Measurements from ENCODE around the gene SYT1.

Gene SYT1

DNA sequence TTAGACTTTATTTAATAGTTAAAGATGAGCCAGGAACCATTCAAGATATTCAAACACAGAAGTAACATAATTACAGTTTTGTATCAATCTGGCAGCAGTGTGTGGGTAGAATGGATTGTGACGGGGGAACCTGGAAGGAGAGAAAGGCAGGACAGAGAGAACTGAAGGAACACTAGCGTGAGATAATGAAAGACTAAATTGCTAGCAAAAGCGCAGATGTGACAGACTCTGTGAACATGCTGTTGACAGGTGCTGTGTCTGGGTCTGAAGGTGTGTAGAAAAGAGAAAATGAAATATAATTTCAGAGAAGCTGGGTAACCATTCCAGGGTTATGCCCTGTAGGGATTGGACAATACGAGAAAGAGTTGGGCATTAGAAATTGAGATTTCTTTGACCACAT, 372.3 kb downstream of the SYT1 start:
- no peak for DNase-seq

DNA sequence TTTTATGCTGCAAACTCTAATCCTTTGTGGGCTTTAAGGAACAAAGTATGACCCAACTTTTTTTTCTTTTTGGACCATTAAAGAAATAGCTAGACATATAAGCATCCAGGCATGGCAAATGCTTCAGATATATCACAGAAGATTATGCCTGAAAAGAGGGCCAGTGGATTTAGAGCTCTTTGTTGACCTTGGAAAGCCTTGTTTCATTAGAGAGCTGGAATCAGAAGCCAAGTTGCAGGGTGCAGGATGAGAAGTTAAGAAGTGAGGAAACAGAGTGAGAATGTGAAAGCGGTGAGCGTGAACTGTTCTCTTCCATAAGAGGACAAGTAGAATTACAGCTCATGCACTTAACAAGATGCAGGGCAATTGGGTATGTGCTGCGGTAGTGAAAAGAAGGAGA, 373.7 kb downstream of the SYT1 start:
- no peak for DNase-seq

DNA sequence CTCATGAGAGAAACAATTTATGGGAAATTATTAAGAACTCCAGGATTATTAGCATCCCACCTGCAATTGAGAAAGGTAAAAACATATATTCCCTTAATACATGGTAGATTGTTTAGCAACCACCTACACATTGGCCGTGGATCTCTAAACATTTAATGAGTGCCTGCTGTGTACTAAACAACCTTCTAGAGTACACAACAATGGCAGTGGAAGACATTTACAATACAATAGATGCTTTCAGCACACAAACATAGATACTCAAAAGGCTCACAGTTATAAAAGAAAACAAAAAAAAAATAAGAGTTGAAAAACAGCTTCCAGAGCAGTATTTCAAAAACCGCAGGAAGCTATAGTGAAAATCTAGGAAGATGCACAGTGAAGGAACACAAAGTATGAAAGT, 382.9 kb downstream of the SYT1 start:
- no peak for DNase-seq

DNA sequence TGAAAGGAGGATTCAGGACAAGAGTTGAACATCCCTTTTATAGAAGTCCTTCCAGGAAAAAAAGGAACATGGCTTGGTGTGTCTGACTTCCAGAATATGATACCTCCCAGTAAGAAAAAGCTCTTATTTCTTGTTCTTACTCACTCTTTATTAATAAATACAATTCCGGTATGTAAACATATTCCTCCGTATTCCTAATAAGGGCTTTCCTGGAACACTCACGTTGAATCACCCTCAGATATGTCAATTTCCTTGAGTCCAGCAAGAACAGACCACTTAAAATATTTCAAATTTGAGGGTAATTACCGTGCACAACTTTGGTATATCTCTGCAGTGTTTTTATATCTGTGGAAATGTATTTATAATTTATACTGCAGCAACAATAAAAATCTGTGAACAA, 385.6 kb downstream of the SYT1 start:
- DNase-seq = no peak

DNA sequence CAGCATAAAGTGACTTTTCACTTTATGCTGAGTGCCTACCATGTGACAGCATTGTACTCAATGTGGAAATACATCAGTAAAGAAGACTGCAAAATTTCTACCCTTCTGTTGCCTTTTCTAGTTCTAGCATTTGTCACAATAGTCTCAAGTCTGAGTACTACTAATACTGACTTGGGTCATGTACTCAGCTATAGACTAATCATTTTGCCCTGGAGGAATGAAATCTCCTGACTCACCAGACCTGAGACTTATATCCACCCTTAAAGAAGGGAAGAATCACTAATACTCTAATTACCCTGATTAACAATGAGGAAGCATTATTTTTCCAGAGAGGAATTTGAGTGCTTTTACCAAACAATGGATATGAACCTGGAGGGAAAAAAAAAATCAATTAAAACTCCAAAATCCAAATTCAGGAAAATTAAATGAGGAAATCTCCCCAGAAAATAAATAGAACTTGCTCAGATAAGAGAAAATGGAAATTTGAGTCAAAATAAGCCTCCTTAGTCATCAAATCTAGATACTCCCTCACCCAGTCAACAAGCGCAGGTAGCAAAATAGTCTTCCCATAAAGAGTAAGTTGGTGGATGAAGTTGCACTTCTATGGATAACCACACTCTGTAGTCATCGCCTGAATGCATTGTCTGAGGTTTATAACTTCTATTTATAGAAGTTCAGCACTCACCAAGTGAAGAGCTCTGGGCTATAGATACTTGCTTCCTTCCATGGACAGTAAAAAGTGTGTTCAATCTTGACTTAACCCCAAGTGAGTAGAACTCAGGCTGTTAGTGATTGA, 386.6 kb downstream of the SYT1 start:
- DNase-seq = no peak

DNA sequence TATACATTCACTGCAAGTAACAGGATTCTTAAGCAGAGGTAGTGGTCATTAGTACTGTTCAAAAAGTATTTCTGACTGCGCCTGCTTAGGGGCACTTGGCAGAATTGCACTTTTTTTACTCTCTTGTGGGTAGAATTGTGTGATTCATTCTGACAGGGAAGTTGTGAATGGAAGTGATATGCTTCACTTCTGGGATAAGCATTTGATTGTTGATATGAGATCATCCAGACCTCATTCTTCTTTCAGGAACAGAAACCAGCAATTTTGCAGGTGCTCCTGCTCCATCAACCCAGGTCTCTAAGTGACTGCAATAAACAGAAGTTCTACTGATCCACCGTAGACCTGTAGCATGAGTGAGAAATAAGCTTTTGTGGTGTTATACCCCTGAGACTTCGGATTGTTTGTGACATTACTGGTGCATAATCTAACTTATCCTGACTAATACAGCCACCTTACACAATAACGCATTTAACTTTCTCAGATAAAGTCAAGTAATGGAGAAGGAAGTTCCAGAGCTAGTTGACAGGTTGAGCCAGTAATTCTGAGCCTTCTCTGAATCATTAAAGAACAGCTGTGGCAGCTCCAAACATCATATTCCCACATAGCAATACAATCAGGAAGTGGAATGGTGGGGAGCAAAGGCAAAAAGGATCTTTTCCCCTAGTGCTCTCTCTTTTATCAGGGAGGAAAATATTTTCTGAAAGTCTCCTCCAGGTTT, 387.9 kb downstream of the SYT1 start:
- DNase-seq = no peak

DNA sequence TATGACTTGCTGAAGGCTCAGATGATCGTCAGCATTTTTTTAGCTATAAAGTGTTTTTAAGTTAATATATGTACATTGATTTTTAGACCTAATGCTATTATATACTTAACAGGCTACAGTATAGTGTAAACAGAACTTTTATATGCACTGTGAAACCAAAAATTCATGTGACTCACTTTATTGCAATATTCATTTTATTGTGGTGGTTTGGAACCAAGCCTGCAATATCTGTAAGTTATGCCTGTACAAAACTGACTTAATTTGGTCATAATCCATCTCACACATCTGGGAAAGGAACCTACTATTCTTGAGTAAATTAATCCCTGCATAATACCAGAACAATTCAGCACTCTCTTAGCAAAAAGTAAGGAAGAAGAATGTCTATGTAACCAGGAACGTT, 390.7 kb downstream of the SYT1 start:
- DNase-seq = no peak

DNA sequence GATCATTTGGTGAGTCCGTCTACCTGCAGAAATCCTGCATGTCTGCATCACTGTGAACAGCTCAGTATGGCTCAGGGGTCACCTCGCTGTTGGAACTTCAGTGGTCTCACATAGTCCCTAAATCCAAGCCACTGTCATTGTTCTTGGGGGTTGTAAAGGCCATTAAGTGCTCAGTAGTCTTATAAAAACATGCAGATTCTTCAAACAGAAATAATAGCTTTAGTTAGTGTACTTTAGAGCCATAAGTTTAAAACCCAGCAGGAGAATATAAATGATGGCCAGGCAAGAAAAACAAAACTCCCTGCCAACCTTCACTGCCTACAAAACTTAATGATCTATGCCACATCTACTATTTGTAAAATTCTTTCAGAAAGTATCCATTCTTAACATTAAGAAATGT, 396.3 kb downstream of the SYT1 start:
- no peak for DNase-seq

DNA sequence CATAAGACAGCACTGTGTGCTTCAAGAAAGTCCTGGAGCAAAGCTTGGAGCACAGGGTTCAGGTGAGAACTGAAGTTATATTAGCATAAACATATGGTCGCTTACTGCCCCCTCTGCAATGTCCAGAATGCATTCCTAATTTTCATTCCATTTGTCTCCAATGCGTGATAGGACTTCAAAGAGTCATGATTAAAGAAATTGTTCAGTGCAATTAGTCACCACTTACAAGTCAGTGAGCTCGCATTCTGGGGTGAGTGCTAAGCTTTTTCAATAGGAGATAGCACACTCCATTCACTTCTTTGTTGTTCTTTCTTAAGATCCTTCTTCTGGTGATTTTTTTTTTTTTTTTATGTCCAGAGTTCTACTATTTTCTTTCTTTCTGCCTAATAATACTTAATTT, 398.4 kb downstream of the SYT1 start:
- no peak for DNase-seq

DNA sequence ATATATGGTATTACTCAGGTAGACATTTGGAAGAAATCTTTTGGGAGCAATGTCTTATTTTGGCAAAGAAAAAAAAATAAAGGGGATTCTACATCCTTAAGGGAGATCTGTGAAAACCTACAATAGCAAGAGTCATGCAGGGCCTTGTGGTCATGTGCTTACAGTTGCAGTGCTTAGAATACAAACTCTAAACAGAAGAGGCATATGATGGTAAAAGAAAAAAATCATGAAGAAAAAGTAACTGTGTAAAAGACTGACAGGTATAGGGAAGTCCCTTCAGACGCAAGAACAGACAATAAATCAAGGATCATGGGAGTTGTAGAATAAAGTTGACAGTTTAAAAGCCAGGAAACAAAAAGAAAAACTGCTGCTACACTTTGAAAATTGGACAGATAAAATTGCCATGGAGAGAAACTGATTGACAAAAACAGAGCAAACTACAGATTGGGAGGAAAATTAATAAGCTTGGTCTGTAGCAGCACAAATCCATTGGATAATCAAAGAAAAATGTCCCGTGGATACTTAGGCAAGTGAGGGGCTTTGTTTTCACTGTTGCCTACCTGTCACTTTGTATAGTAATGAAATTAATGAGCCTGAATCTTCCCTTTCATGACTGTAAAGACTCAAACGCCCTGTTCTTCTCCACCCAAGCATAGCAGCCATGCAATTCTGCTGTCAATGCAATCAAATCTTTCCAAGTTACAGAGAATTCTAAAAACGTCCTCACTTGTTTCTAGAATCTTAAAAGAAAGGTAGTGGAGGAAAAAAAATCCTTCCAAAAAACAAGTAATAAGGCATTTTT, 402.0 kb downstream of the SYT1 start:
- DNase-seq = no peak

DNA sequence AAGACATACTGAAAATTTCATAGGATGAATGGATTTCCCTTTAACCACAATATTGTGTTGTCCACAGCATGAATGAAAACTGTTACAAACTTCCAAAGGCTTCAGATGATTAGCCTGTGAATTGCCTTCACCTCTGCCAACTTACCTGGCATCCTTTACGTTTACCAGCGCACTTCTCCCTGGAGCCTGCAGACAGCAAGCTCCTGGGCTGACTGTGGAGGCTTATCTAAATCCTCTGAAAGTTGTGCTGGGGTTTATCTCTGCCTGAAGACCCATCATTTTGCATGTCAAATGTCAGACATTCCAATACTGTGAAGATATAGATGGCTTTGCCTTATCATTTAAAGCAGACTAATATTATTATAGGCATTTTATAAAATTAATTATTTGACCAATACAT, 403.0 kb downstream of the SYT1 start:
- no peak for DNase-seq

DNA sequence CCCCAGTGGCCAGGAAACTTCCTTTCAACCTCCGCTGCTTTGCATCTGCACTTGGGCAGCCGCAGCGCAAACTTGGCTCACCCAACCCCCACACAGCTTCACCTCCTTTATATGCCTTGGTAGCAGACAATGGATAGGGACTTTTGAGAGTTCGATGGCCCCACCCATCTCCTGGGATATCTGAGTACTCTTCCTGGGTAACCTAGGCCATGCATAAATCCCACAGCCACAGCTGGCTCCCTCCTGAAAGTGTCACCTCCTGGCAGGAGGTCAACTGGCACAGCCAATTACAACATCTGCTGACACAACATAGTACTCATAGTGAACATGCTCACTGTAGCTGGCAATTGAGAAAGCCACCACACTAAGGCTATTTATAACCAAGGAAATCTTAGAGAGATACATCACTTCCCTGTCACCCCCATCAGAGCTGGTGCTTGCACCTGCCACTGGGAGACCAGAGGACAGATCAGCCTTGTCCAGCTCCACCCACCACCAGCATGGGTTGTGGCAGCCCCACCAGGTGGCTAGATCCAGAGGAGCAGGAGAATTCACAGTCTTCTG, 410.0 kb downstream of the SYT1 start:
- no peak for DNase-seq

DNA sequence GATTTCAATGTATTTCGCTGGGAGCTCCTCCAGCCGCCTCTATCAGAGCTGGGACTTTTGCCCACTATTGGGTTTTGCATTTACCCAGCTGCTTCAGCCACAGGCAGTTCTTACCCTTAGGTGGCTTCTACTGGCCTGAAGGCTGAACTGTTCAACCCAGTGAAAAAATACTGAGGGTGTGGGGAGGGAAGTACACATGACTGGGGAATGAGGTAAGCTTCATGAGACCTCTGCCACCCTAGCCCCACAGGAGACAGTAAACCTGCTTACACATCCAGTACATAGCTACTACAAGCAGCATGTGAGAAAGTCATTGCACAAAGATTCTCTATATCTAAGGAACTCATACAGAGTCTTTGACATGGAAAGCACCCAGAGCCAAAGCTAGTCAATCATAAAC, 411.1 kb downstream of the SYT1 start:
- no peak for DNase-seq

DNA sequence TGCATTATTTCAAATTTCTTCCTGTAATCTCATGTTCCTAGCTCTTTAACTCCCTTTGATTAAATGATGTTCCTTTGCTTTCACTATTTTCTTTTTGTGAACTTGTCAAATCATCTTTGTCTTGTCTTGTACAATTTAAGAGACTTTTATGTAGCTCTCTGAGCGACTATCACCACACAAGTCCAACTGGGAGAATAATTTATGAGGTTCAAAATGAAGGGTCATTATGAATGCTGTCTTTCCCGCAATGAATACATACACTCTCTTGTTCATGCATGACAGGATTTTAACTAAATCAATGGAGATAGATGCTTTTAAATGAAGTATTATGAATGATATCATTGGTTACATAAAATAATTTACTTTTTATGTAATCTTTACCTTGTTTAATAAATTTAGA, 418.8 kb downstream of the SYT1 start:
- DNase-seq = no peak

DNA sequence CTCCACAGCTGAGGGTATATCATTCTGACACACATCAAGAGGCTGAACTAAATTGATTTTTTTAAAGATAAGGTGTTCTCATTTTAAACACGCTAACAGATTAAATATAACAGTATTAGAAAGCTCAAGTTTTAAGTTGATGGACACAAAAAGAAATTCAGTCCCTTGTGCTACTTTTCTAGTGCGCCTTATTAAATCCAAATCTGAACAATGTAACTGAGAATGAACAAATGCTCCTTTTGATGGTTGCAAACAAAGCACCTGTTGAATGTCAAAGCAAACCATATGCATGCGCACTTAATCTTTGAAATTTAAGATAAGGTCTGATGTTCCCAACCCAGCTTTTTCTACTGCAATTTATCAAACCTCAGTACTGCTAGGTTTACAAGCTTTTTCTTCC, 424.3 kb downstream of the SYT1 start:
- DNase-seq = no peak

DNA sequence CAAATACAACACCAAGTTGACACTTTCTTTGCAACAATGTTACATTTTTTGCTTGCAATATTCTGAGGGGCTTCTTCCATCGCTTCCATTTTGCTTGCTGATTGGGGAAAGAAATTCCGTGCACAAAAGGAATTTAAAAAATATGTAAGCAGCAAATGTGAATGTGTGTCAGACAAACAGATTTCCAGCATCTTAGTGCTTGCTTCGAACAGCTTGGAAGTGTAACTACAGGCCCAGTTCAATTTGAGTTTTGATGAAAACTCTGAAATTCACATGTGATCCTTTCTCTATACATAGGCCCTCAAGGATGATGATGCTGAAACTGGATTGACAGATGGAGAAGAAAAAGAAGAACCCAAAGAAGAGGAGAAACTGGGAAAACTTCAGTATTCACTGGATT, 427.1 kb downstream of the SYT1 start:
- no peak for DNase-seq

DNA sequence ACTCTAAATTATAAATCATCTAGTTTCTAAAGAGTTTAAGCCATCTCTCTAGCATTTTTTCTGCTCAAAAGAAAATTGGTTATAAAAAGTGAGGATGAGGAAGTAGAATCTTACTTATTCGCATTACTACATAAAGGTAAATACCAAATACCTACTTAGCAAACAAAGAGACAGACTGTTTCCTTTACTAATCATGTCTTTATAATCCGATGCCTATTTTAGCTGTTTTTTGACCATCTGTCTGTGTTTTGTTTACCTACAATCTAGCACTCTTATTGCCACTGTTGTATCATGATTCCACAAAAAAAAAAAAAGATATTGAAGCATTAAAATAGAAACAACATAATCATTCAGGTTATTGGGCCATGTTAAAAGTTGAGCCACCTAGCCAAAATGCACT, 430.0 kb downstream of the SYT1 start:
- no peak for DNase-seq

DNA sequence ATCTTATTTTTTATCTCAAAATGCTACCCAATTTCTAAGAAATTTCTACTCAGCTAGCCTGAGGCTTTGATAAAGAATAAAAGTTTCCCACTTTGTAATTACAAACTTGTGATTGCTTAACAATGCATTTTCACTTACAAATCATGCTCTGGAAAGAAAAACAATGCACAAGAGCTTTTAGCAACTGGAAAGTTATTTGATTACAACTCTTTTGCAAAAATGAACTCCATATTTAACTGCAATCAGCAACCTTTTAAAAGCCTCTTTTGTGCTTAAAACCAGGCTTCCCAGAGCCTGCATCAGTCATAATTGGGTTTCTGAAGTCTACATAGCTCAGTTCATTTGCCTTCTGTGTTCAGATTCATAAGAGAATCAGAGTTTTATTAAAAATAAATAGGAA, 431.0 kb downstream of the SYT1 start:
- no peak for DNase-seq

DNA sequence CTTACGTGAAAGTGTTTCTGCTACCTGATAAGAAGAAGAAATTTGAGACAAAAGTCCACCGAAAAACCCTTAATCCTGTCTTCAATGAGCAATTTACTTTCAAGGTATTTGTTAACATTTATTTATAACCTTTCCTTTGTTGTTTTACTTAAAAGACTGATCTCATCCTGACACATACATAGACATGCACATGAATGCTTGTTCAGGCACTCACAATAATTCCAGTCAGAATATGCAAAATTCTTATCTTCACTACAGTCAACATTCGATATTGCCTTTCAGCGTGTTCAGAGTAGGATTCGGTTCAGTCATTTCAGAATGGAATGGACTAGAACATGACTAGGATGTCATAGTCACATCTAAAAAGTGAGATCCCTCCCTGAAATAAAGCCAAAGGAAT, 431.6 kb downstream of the SYT1 start:
- DNase-seq = no peak

DNA sequence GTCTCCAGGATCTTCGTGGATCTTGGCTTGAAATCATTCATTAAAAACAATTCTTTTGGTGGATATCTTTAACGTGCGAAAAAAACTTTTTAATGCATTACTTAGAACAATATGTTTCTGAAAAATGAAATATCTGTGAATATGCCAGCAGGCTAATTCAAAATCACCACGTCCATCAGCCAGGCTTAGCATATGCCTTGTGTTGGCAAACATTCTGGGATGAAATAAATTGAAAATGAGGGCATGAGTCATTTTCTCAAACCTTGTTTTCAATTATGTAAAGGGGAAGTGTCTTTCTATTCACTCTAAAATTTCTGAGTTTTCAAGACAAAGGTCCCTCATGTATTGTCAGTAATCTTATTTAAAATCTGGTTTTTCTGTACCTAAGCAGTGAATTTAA, 432.3 kb downstream of the SYT1 start:
- no peak for DNase-seq

DNA sequence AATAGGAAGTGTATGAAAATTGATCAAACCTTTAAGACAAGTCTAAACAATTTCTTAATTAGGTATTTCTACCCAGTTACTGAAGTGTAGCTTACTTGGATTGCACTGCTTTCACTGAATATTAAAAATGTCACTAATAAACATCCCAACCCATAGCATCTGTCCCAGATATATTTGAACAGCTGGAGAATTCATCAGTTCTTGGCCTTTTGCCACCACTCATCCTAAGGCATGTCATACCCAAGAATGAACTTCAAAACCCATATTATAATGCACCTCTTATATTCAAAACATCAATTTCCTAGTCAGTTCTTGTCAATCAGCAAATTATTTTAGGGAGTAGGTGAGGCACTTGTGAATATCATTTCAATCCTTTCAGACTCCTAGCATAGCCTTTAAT, 433.9 kb downstream of the SYT1 start:
- DNase-seq = no peak

DNA sequence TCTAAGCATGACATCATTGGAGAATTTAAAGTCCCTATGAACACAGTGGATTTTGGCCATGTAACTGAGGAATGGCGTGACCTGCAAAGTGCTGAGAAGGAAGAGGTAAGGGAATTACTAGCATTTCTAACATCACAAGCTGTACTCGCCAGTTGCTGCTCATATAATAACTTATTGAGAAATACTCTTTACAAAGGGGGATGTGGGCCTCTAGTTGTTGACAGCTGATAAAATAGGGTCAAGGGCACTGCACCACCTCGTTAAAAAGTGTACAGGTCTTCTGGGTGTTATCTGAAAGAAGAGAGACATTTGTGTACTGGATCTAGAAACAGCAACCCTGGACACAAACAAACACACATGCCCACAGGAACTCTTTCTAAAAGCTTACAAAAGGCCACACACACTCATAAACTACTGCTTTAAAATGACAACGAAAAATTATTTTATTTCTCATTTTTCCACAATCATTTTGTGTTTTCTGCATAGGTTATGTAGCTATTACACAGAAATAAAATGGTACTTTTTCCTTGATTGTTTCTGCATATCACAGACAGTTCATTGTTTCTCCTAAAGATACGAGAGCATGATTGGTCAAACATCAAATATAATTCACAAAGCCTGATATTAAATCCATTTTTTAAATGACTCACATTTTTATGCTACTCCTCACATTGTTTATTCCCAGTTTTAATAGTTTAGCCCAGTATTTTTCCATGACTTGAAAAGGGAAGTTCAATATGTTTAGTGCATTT, 435.0 kb downstream of the SYT1 start:
- no peak for DNase-seq

DNA sequence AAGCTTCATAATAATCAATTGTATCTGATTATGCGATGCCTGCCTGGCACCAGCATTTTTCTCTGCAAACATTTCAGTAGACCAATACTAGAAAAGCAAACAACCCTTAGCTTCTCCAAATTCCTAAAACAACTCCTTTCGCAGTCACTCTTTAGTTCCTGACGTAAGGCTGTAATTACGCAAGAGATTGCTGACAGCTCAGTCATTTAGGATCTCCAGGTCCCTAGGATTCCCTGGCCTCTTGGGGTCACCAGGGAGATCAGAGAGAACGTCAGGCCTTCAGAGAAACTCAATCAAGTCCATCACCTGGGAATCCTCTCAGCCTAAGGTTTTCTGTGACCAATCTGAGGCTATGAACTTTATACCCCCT, 435.6 kb downstream of the SYT1 start:
- no peak for DNase-seq
